HL-60 (cell line): ENCODE data around the gene NMNAT3.

Source experiments
- CTCF ChIP-seq: IDR thresholded peaks from one replicate; pipeline ENCODE4 v1.5.1; 2011; ENCODE audit warnings: low read length, control low read depth, inconsistent platforms; ENCODE audit not compliant: insufficient read depth
- SPI1 ChIP-seq: IDR thresholded peaks from 2 replicates; pipeline ENCODE4 v1.6.1; 2012; ENCODE audit warnings: low read depth, mild to moderate bottlenecking, borderline replicate concordance
- TF ChIP-seq, protein P1 (sequence below): IDR thresholded peaks from 2 replicates; pipeline ENCODE4 v1.6.1; 2012; ENCODE audit warnings: low read depth; ENCODE audit not compliant: insufficient replicate concordance

GRCh38 chr3:139610886-139611285 is 66.9 kb downstream of the NMNAT3 start:
- TF ChIP-seq CTCF (no peak), SPI1 (no peak)
- TF ChIP-seq, protein P1, sequence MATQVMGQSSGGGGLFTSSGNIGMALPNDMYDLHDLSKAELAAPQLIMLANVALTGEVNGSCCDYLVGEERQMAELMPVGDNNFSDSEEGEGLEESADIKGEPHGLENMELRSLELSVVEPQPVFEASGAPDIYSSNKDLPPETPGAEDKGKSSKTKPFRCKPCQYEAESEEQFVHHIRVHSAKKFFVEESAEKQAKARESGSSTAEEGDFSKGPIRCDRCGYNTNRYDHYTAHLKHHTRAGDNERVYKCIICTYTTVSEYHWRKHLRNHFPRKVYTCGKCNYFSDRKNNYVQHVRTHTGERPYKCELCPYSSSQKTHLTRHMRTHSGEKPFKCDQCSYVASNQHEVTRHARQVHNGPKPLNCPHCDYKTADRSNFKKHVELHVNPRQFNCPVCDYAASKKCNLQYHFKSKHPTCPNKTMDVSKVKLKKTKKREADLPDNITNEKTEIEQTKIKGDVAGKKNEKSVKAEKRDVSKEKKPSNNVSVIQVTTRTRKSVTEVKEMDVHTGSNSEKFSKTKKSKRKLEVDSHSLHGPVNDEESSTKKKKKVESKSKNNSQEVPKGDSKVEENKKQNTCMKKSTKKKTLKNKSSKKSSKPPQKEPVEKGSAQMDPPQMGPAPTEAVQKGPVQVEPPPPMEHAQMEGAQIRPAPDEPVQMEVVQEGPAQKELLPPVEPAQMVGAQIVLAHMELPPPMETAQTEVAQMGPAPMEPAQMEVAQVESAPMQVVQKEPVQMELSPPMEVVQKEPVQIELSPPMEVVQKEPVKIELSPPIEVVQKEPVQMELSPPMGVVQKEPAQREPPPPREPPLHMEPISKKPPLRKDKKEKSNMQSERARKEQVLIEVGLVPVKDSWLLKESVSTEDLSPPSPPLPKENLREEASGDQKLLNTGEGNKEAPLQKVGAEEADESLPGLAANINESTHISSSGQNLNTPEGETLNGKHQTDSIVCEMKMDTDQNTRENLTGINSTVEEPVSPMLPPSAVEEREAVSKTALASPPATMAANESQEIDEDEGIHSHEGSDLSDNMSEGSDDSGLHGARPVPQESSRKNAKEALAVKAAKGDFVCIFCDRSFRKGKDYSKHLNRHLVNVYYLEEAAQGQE = no peak
